CD14-positive monocyte (primary cell): ENCODE measurements around the gene TMEM161B. TPM values are rescaled to one million over a fixed set of nuclear protein-coding genes. Genes with fewer than 3 reads are reported as not detected.

Experiments
- DNase-seq, 3 donors: peaks; one replicate each; pipeline ENCODE4 v3.0.0-alpha.2; 2011 to 2022
- H2AFZ ChIP-seq: 2 replicates; pipeline ENCODE4 v1.6.0; 2012; ENCODE audit warnings: mild to moderate bottlenecking, low read depth, low read length, inconsistent platforms; ENCODE audit not compliant: insufficient read depth, poor library complexity, severe bottlenecking
- H3K27ac ChIP-seq, 2 donors: 1 replicate in 1 of 2; 2 replicates in 1 of 2; pipeline ENCODE4 v1.5.1; 2012 to 2013; ENCODE audit warnings: low read length in 2 of 2, control low read depth in 1 of 2, inconsistent platforms in 1 of 2, low read depth in 1 of 2, mild to moderate bottlenecking in 1 of 2
- H3K27me3 ChIP-seq, 2 donors: one replicate each; pipeline versions ENCODE4 v1.6.0 to v1.6.1; 2011 to 2013; ENCODE audit warnings: low read length in 2 of 2; ENCODE audit not compliant: control insufficient read depth in 2 of 2, insufficient read depth in 2 of 2
- H3K36me3 ChIP-seq, 2 donors: replicated peaks in 1 of 2; 1 replicate in 1 of 2; 2 replicates in 1 of 2; pipeline versions ENCODE4 v1.5.1 to v1.6.1; 2012 to 2013; ENCODE audit warnings: low read length in 2 of 2, control low read depth in 1 of 2, inconsistent platforms in 1 of 2, mild to moderate bottlenecking in 1 of 2; ENCODE audit not compliant: insufficient read depth in 2 of 2, control insufficient read depth in 1 of 2
- H3K4me1 ChIP-seq, 2 donors: 1 replicate in 1 of 2; 2 replicates in 1 of 2; pipeline versions ENCODE4 v1.5.1 to v1.6.1; 2012 to 2013; ENCODE audit warnings: low read length in 2 of 2, control low read depth in 1 of 2, inconsistent platforms in 1 of 2, mild to moderate bottlenecking in 1 of 2, moderate library complexity in 1 of 2; ENCODE audit not compliant: insufficient read depth in 2 of 2, control insufficient read depth in 1 of 2
- H3K4me2 ChIP-seq: replicated peaks from 2 replicates; pipeline ENCODE3; 2012; ENCODE audit warnings: low read length, moderate library complexity, mild to moderate bottlenecking; ENCODE audit not compliant: poor library complexity, severe bottlenecking; ENCODE audit errors: extremely low read depth
- H3K4me3 ChIP-seq, 3 experiments: fragments of 200-600 bp in 1 of 3; sonication (generic) in 1 of 3; replicated peaks in 1 of 3; 1 replicate in 2 of 3; 2 replicates in 1 of 3; pipeline ENCODE4 v1.5.1; 2011 to 2013; ENCODE audit warnings: low read length in 3 of 3, mild to moderate bottlenecking in 3 of 3, control low read depth in 2 of 3, low read depth in 2 of 3, inconsistent platforms in 1 of 3, moderate library complexity in 1 of 3
- H3K79me2 ChIP-seq: 2 replicates; pipeline ENCODE4 v1.6.0; 2012; ENCODE audit warnings: mild to moderate bottlenecking, control low read depth, inconsistent platforms, low read length, moderate library complexity; ENCODE audit not compliant: insufficient read depth
- H3K9ac ChIP-seq: 2 replicates; pipeline ENCODE4 v1.6.0; 2017; ENCODE audit warnings: low read length, mild to moderate bottlenecking; ENCODE audit not compliant: insufficient read depth, poor library complexity, severe bottlenecking
- H3K9me3 ChIP-seq, 2 donors: replicated peaks in 1 of 2; 1 replicate in 1 of 2; 2 replicates in 1 of 2; pipeline versions ENCODE4 v1.5.1 to v1.6.1; 2012 to 2013; ENCODE audit warnings: low read length in 2 of 2, control low read depth in 1 of 2; ENCODE audit not compliant: control insufficient read depth in 1 of 2, insufficient read depth in 1 of 2
- H4K20me1 ChIP-seq: 2 replicates; pipeline ENCODE4 v1.6.0; 2012; ENCODE audit warnings: mild to moderate bottlenecking, low read length, control low read depth, moderate library complexity; ENCODE audit not compliant: insufficient read depth
- H3K27ac Mint-ChIP-seq, 7 donors: one replicate each; pipeline ENCODE4 v1.8.0; 2020; ENCODE audit warnings: mild to moderate bottlenecking in 7 of 7, mixed read lengths in 7 of 7, moderate library complexity in 6 of 7, inconsistent platforms in 2 of 7
- H3K27me3 Mint-ChIP-seq, 3 donors: one replicate each; pipeline ENCODE4 v1.8.0; 2021 to 2022; ENCODE audit warnings: low read depth in 3 of 3, mild to moderate bottlenecking in 3 of 3, mixed read lengths in 3 of 3, moderate library complexity in 3 of 3, inconsistent platforms in 1 of 3
- H3K36me3 Mint-ChIP-seq, 2 donors: one replicate each; pipeline ENCODE4 v1.8.0; 2020; ENCODE audit warnings: mixed read lengths in 2 of 2, inconsistent platforms in 1 of 2, mild to moderate bottlenecking in 1 of 2
- H3K4me1 Mint-ChIP-seq: one replicate; pipeline ENCODE4 v1.8.0; 2020; ENCODE audit warnings: mild to moderate bottlenecking, mixed read lengths
- H3K4me3 Mint-ChIP-seq, 2 donors: one replicate each; pipeline ENCODE4 v1.8.0; 2020; ENCODE audit warnings: mild to moderate bottlenecking in 2 of 2, mixed read lengths in 2 of 2, moderate library complexity in 1 of 2
- H3K9me3 Mint-ChIP-seq, 7 donors: one replicate each; pipeline ENCODE4 v1.8.0; 2020 to 2022; ENCODE audit warnings: mixed read lengths in 7 of 7, mild to moderate bottlenecking in 6 of 7, moderate library complexity in 6 of 7, inconsistent platforms in 2 of 7
- CTCF ChIP-seq: fragments of 200-600 bp; IDR thresholded peaks from one replicate; pipeline ENCODE4 v1.8.0; 2022; ENCODE audit warnings: antibody characterized with exemption, mild to moderate bottlenecking
- WGBS: methylation state at CpG from one replicate; pipeline ENCODE4 v1.1.5; 2013; ENCODE audit warnings: missing lambda C conversion rate; ENCODE audit not compliant: insufficient coverage; 5-methylcytosine and 5-hydroxymethylcytosine counted together
- intact Hi-C, 2 donors: fragments of 100-400 bp; cut with micrococcal nuclease; formaldehyde crosslinking; loops; one replicate each; pipeline versions ENCODE4 v1.15.0 to v1.15.1; 2023
- polyA minus RNA-seq: library from RNA; depleted of rRNA, polyadenylated mRNA; stranded (reverse); fragments of >200 nt; gene quantifications from 2 replicates; pipeline ENCODE4 v1.2.3, GENCODE V29; 2012
- polyA plus RNA-seq, 3 donors: library from polyadenylated mRNA; depleted of rRNA in 1 of 3; unstranded in 2 of 3; stranded (reverse) in 1 of 3; fragments of 300-500 nt in 2 of 3; fragments of >200 nt in 1 of 3; fragmentation: Illumina TruSeq in 2 of 3; gene quantifications; 1 replicate in 2 of 3; 2 replicates in 1 of 3; pipeline ENCODE4 v1.2.3, GENCODE V29; 2012 to 2021
- total RNA-seq, 12 experiments: library from RNA in 1 of 12; stranded (reverse) in 1 of 12; fragments of 120-200 nt in 1 of 12; gene quantifications; one replicate each; pipeline ENCODE4 v1.2.4 and lab custom pipeline; 2013 to 2026; ENCODE audit warnings: mixed read lengths in 6 of 12, inconsistent platforms in 1 of 12

Gene TMEM161B
- 12.1 TPM for total RNA-seq (2013)
- polyA plus RNA-seq = 1 to 10 TPM; 4.4 to 9.4 (median 5.0) TPM
- 3.3 and 3.7 TPM in 2 replicates for polyA minus RNA-seq
- total RNA-seq (lab: John Stamatoyannopoulos, UW) = 4.9 to 27.1 (median 16.7) reads per million in 11 experiments

GRCh38 chr5:88268385-88269184 lies at the start of gene TMEM161B:
Gene TMEM161B (minus strand): TSS chr5:88268845. CDS start chr5:88268723, 122 bp downstream.
- peak within 1 kb of the TSS; percentile 97 for H2AFZ ChIP-seq
- no peaks in the 10 kb centered on the region for H3K27me3 ChIP-seq
- H3K4me1 ChIP-seq = peaks cover 16 to 19% of the 10 kb centered on the region in 2 donors
- peak within 1 kb of the TSS; percentile 53 to 92 for H3K27ac ChIP-seq
- H3K79me2 ChIP-seq = peaks cover 57% of the 10 kb centered on the region
- Mint-ChIP-seq H3K4me1 (peaks cover 28% of the 10 kb centered on the region), H3K9me3 (peaks cover 2 to 9% (median 6%) of the 10 kb centered on the region in 7 donors), H3K36me3 (peaks cover 43 to 48% of the 10 kb centered on the region in 2 donors), H3K4me3 (peak within 1 kb of the TSS; percentile 99), H3K27me3 (peaks cover 0 to 4% (median 0%) of the 10 kb centered on the region in 3 donors), H3K27ac (peak within 1 kb of the TSS; percentile 90 to 97 (median 95))
- H3K4me3 ChIP-seq = peak within 1 kb of the TSS; percentile 76 to 97 (median 95)
- H3K9ac ChIP-seq = peak within 1 kb of the TSS; percentile 83
- under 1% methylated on average over 30 of the region's 46 CpGs for WGBS
- H3K4me2 ChIP-seq = peak within 1 kb of the TSS; percentile 86
- no peak for TF ChIP-seq CTCF
- intact Hi-C loops = no loop called here
- H4K20me1 ChIP-seq = peaks cover 6% of the 10 kb centered on the region
- H3K36me3 ChIP-seq = peaks cover 5 to 21% of the 10 kb centered on the region in 2 donors
- DNase-seq = peak; percentile 58 to 72 (median 60)
- no peaks in the 10 kb centered on the region for H3K9me3 ChIP-seq

GRCh38 chr5:88304356-88304755 lies 35.7 kb upstream of the TMEM161B start:
- DNase-seq = no peak
- Histone ChIP-seq H4K20me1 (no peaks in the 10 kb centered on the region), H3K36me3 (no peaks in the 10 kb centered on the region), H3K4me2 (no peak overlapping the region), H3K4me3 (no peak overlapping the region), H2AFZ (no peak overlapping the region), H3K4me1 (no peaks in the 10 kb centered on the region), H3K9me3 (peaks cover 9 to 10% of the 10 kb centered on the region in 2 donors), H3K27ac (no peak overlapping the region), H3K27me3 (no peaks in the 10 kb centered on the region), H3K9ac (no peak overlapping the region), H3K79me2 (no peaks in the 10 kb centered on the region)
- H3K27ac Mint-ChIP-seq = no peak overlapping the region
- peaks cover 0 to 2% (median 0%) of the 10 kb centered on the region in 3 donors for H3K27me3 Mint-ChIP-seq
- H3K36me3 Mint-ChIP-seq = no peaks in the 10 kb centered on the region
- H3K9me3 Mint-ChIP-seq = peaks cover 10 to 24% (median 16%) of the 10 kb centered on the region in 7 donors
- H3K4me3 Mint-ChIP-seq = no peak overlapping the region
- no peak for TF ChIP-seq CTCF
- WGBS = 25% methylated on average over 2 of the region's 2 CpGs
- no peaks in the 10 kb centered on the region for H3K4me1 Mint-ChIP-seq
- intact Hi-C loops = no loop called here
